Measurements from ENCODE around the gene FKBP5.

The FKBP5 gene

DNA sequence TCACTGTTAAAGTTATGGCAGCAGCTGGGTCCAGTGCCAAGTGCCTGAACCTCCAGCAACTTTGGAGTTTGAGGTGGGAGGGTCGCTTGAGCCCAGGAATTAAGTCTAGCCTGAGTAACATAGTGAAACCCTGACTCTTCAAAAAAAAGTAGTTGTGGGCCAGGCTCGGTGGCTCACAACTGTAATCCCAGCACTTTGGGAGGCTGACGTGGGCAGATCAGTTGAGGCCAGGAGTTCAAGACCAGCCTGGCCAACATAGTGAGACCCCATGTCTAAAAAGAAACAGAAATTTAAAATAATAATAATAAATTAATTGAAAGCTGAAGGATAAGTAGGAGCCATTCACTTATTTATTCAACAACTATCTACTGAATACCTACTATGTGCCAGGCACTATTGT lies 33.8 kb downstream of the FKBP5 start:
- no peak for DNase-seq

DNA sequence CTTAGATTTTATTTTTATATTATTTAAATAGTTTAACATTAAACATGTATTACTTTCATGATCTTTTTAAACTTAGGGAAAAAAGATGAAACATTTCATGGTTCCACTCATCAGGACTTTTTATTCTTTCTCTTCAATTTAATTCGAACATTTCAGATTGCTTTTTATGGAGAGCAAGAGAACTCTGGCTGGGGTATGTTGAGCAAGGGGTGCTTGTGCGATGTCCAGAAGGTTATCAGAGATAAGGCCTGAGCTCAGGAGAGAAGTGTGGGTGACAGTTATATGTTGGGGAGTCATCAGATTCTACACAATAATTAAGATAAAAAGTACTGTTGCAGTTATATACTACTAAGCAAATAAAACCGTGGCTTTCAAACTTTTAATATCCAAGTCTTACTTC lies 37.5 kb downstream of the FKBP5 start:
- DNase-seq = no peak

DNA sequence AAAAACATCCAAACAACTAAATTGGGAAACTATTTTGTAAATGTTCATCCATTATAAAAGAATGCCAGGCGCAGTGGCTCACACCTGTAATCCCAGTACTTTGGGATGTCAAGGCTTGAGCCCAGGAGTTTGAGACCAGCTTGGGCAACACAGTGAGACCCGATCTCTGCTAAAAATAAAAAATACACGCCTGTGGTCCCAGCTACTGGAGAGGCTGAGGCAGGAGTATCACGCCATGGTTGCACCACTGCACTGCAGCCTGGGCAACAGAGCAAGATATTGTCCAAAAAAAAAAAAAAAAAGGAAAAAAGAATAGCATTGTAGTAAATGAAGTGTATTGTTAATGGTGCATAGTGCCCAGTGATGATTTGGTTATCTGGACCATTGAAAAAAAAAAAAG lies 38.7 kb downstream of the FKBP5 start:
- DNase-seq = no peak

DNA sequence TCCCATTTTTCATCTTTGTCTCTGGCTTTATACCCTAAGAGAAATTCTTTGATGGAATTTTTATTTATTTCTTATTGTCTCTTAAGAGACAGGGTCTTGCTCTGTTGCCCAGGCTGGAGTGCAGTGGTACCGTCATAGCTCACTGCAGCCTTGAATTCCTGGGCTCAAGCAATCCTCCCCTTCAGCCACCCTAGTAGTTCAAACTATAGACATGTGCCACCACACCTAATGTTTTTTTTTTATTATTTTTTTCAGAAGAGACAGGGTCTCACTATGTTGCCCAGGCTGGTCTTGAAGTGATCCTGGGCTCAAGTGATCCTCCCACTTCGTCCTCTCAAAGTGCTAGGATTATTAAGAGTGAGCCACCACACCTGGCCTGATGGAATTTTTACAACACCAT lies 40.5 kb downstream of the FKBP5 start:
- DNase-seq = no peak

DNA sequence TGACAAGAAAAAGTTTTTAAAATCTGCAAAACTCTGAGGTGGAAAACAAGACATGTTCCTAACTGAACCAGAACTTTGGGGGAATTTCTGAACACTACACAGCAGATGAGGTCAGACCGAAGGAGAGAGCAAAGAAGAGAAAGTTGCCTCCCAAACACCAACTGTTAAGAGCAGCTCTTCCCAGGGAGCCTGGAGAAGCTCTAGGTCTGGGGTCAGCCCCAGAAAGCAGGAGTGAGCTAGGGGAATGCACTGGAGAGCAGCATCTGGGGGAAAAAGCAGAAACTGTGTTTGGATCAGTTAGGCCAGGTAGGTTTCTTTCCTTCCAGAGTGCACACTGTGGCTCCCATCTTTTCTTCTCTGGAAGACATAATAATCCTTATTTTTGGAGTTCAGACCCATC lies 41.3 kb downstream of the FKBP5 start:
- no peak for DNase-seq

DNA sequence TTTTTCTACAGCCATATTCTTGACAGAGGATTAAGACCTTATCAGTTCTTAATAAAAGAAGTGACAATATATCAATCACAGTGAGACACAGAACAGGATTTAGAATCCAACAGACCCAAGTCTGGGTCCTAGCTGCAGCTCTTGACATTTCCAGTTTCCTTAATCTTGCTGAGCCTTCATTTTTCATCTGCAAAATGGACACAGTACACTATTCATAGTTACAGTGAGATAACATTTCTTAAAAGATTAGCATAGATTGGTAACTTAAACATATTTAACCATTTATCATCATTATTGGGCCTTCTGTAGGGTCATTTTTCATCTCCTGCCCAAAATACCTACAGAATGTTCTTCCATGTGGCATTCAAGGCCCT lies 45.6 kb downstream of the FKBP5 start:
- no peak for DNase-seq

DNA sequence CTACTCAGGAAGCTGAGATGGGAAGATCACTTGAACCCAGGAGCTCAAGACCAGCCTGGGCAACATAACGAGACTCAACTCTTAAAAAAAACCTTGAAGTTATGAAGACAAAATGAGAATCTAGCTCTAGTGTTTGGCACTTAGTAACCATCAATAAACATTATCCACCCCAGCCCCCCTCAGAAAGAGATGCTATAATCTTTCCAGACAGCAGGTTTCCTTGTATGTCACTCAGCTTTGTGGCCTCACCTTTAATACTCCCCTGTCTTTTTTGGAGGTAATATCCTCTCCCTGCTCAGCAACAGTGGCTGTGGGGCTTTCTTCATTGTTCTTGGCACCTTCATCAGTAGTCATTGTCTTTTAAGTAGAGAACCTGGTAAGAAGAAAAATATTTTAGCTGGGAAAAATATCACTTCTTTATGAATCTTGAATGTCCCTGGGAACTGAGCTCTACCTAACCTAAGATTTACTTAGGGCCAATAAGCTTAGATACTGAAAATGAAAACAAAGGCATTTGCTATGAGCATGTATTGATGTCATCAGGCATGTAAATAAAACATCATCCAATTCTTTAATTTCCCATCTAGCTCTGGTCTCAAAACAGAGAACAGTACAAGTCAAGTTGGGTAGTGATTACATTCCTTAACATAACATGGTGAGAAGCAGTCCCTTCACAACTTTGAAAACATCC lies 46.1 kb downstream of the FKBP5 start:
- DNase-seq = no peak

DNA sequence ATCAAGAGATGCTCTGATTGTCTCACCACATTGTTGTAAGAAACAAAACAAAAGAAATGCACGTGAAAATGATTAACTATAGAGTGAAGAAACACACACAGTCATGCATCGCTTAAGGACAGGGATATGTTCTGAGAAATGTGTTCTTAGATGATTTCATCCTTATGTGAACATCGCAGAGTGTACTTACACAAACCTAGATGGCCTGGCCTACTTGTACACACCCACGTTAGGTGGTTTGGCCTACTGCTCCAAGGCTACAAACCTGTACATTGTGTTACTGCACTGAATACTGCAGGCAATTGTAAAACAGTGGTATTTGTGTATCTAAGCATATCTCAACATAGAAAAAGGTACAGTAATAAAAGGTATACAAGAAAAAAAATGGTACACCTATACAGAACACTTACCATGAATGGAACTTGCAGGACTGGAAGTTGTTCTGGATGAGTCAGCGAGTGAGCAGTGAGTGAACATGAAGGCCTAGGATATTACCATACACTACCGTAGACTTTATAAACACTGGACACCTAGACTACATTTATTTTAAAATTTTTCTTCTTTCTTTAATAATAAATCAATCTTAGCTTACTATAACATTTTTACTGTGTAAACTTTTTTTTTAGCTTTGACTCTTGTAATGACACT lies 48.6 kb downstream of the FKBP5 start:
- DNase-seq = no peak

DNA sequence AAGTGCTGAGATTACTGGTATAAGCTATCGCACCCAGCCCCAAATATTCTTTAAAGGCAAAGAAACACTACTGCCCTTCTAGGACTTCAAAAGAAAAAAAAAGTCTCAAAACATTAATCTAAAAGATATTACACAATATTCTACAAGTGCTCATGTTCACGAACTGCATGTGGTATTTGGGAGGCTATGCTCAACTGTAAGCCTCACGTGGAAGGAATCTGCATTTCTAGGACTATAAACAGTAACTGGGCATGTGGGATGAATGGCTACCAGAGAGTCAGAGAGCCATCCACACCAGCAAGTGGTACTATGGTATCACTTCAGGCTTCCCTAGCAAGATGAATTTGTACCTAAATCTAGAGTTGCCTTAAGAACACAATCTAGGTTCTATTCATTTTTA lies 50.0 kb downstream of the FKBP5 start:
- no peak for DNase-seq

DNA sequence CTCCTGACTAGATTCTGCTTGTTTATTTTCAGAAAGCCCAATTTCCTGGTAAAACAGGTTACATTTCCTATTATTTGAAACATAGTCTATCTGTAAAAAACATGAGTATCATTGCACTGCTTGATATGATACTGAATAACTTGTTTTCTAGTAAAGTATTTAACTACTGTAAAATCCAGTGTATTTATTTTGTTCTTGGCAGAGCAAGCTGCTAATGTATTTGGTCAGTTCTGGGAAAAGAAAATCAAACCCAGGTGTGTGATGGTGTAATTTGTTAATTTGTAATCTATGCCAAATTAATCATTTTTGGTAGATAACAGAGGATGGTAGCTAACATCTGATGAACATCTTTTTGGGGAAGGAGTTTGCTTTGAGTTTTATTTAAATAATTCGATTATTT lies 50.8 kb downstream of the FKBP5 start:
- DNase-seq = no peak

DNA sequence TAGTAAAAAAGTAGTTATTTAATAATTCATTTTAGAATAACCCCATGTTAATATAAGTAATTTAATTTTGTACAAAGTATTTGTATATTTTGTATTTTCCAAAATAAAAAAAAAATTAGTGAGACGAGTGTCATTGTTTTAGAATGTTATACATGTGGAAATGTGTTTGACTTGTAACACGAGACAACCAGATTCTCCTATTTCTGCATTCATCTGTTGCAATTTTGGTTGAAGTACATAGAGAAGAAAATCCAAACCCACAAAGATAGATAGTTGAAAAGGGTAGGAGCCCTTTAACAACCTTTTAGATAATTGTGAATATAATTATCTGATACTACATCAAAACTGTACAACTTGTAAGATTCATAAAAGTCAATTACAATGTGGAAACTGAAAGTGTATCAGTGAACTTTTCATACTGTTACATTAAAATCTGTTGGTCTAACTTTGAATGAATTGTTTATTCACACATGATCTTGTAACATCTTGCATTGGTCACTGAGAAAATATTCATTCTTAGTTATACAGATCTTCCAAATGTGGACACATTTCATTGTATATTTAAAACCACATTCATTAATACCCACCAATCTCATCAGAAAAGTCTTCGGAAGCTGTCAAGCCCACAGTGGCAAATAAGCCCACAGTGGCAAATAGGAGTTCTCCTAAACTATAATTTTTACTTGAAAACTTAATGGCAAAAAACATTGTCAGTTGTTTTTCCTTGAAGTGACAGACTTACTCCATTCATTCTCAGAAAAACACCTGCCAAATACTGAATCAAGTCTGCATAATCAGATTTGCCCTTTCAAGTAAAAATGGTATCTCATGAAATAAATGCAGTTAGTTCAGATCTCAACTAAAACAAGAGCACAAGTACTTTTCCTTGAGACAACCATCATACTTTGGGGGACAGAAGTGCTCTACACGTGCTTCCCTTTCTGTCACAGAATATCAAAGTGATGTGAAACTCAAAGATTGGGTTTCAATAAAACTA lies 52.8 kb downstream of the FKBP5 start:
- no peak for DNase-seq

DNA sequence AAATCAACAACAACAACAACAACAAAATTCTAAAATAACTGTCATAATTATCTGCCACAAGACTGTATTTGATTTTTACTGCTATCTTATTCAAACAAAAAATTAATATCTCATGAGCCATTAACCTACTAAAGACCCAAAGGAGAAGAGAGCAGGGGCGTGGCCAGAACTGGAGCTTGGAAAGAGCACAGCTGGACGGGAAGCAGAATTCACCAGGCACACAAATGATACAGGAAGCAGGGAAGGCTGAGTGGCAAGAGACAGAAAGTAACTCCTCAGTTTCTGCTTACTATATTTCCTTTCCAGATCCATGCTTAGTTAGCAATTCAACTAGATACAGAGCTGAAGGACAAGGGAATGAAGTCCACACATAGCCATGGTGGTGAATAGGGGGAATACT lies 54.4 kb downstream of the FKBP5 start:
- DNase-seq = no peak

DNA sequence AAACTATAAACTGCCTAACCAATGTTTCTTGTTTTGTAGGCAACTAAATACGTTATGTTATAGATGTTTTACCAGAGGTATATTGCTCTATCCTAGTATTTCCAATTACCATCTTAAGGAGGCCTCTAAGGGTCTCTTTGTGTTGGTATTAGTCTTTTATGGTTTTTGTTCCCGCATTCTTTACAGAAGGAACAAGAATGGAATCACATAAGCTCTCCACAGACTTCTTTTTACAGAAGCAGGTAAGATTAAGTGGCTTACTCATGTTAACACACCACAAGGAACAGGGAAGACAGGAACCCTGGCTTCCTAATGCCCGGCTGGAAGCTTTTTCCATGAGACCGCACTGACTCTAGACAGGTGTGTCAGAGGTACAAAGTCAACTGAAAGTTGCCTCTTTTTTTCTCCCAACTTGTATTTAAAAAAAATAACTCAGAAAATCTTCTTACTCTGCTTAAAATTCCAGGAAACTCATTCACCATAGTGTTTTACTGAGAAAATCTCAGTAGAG lies 55.1 kb downstream of the FKBP5 start:
- DNase-seq = no peak

DNA sequence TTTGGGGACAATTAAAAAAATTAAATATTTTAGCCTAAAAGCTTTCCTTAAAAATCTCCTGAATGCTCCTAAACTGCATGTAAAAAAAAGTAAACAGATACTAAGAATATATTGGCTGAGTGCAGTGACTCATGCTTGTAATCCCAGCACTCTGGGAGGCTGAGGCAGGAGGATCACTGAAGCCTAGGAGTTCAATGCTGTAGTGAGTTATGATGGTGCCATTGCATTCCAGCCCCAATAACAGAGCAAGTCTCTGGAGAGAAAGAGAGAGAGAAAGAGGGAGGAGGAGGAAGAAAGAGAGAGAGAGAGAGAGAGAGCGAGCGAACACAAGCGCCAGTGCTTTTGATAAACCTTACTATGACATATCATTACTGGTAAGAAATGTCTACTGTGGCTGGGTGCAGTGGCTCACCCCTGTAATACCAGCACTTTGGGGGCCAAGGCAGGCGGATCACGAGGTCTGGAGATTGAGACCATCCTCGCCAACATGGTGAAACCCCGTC lies 58.8 kb downstream of the FKBP5 start:
- no peak for DNase-seq

DNA sequence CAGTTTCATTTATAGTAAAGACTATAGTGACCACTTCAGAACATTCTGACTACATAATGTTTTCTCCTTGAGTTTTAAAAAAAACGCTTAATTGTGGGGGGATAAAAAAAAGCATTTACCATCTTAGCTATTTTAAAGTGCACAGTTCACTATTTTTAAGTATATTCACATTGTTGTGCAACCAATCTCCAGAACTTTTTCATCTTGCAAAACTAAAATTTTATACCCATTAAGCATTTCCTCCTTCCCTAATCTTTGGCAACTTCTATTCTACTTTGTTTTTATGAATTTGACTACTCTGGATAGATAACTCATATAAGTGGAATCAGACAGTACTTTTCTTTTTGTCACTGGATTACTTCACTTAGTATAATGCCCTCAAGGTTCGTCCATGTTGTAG lies 62.3 kb downstream of the FKBP5 start:
- no peak for DNase-seq

DNA sequence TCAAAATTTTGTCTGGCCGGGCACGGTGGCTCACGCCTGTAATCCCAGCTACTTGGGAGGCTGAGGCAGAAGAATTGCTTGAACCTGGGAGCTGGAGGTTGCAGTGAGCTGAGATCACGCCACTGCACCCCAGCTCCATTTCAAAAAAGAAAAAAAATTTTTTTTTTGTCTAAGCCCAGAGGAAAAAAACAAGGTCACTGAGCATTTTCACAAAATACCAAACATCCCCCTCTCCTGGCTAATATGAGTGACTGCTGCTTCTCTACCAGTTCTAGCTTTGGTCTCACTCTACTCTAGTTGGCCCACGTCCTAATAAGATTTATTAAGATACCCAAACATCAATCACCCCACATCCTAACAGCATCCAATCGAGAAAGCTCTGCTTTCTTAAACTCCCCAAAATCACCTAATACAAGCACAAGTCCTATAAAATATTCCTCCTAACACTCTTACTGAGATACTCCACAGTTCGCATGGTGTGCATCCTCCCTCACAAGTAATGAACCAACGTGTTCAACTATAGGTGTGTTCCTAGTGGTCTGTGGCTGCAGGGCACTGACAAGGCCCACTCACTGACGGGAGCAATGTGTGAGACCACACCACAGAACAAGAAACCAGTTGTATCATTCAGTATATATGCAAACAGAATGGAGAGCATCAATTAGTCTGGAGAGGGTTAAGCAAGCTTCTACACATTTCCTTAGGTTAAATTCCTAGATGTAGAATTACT lies 64.2 kb downstream of the FKBP5 start:
- no peak for DNase-seq

DNA sequence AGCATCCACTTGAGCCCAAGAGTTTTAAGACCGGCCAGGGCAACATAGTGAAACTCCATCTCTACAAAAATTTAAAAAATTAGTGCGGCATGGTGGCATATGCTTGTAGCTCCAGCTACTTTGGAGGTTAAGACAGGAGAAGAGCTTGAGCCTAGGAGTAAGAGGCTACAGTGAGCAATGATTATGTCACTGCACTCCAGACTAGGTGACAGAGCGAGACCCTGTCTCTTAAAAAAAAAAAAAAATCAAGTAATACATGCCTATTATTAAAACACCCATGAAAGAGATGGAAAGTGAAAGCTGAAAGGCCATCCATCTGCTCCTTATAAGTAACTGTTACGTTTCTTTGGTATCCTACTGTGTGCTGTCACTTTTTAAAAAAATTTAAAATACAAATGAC lies 66.4 kb downstream of the FKBP5 start:
- DNase-seq = no peak

DNA sequence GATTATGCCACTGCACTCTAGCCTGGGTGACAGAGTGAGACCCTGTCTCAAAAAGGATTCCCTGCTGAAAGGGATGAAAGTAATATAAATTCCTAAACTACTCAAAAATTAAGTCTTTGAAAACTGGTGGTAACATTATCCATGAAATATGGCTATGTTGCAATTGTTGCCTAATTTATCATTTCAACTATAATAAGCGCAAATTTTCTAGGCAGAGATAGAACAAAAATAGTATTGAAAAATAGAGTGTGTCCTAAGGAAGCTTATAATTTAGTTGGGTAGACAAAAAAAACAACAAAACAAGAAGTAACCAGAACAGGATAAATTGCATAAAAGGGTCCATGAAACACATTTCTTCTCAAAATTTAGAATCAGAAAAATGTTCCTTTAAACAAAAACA lies 68.0 kb downstream of the FKBP5 start:
- no peak for DNase-seq

DNA sequence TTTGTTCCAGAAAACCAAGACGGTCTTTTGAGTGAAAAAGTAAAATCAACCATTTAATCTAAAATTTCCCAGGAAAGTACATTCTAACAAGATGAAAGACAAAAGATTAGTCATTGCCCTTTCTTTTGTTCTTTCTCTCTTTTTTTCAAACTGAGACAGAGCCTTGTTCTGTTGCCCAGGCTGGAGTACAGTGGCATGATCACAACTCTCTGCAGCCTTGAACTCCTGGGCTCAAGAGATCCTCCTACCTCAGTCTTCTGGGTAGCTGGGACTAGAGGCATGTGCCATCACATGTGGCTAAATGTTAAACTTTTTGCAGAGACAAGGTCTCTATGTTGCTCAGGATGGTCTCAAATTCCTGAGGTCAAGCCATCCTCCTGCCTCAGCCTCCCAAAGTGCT lies 75.0 kb downstream of the FKBP5 start:
- no peak for DNase-seq

DNA sequence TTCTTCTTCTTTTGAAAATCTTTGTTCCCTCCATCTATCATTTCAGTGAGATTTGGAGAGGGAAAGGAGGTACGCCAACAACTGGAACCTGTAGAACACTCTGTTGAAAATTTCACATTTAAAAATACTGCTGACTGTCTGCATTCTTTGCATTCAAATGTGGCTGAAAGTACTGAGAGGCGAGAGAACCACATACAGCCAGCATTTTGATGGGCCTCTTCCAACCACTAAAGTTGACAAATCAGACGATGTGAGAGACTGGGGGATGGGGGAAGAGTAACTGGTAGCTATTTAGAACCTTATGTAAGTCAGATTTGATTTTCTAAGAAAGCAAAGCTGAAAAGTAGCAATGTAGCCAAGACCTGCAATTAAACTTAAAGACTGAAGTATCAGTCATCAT lies 77.5 kb downstream of the FKBP5 start:
- DNase-seq = no peak

DNA sequence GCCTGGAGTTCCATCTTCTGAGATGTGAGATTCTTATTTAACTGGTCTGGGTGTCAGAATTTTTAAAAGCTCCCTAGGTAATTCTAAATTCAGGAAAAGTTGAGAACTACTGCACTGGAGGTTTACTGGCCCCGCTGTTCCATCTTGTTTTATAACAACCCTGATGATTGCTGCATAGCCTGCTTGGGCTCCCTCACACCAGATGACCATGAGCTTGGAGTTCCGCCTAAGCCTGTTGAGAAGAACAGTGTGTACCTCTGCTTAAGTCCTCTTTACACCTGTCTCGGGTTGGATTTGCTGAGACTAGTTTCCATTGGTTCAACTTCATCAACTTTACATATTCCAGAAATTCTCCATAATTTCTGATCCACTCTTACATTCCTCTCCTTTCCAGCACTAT lies 77.9 kb downstream of the FKBP5 start:
- no peak for DNase-seq

DNA sequence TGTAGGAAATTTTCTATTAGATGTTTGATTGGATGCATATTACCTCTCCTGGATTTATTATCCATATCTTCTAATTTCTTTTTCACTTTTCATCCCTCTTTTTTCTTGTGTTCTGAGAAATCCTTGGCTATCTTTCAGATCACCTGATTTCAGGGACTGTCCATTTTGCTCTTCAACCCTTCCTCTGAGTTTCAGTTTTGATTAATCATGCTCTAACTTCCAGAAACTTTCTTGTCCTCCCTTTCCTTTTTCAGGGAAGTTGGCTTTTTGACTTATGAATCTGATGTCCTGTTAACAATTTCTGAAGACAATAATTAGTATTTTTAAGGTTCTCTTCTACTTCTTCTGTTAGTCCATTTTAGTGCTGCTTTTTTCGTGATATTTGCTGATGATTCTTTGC lies 79.1 kb downstream of the FKBP5 start:
- no peak for DNase-seq

Data from activated CD4-positive, CD25-positive, alpha-beta regulatory T cell treated with anti-CD3 and anti-CD28 coated beads, Interleukin-2, amount 50 U/mL, for 72 hours (primary cell).